ENCODE measurements around the gene ZBED4.

DNA sequence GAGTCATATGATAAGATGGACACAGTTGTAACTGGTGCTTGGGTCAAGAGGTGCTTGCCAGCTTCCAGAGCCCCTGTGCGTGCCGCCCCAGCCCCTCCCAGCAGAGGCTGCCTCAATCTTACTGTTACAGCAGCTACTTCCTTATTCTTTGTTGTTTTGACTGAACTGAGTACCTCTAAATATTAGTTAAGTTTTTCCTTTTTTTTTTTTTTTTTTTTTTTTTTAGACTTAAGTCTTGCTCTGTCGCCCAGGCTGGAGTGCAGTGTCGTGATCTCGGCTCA is 8.8 kb downstream of the ZBED4 start:
- TF ChIP-seq, protein P1, sequence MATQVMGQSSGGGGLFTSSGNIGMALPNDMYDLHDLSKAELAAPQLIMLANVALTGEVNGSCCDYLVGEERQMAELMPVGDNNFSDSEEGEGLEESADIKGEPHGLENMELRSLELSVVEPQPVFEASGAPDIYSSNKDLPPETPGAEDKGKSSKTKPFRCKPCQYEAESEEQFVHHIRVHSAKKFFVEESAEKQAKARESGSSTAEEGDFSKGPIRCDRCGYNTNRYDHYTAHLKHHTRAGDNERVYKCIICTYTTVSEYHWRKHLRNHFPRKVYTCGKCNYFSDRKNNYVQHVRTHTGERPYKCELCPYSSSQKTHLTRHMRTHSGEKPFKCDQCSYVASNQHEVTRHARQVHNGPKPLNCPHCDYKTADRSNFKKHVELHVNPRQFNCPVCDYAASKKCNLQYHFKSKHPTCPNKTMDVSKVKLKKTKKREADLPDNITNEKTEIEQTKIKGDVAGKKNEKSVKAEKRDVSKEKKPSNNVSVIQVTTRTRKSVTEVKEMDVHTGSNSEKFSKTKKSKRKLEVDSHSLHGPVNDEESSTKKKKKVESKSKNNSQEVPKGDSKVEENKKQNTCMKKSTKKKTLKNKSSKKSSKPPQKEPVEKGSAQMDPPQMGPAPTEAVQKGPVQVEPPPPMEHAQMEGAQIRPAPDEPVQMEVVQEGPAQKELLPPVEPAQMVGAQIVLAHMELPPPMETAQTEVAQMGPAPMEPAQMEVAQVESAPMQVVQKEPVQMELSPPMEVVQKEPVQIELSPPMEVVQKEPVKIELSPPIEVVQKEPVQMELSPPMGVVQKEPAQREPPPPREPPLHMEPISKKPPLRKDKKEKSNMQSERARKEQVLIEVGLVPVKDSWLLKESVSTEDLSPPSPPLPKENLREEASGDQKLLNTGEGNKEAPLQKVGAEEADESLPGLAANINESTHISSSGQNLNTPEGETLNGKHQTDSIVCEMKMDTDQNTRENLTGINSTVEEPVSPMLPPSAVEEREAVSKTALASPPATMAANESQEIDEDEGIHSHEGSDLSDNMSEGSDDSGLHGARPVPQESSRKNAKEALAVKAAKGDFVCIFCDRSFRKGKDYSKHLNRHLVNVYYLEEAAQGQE (IDR thresholded peaks at IDR 0.05; ENCODE audit: unreplicated experiment), result no peak
- TF ChIP-seq CTCF (conservative IDR thresholded peaks at IDR 0.05; ENCODE audit: low read depth in 2 of 2), result no peak
